GM19324 (cell line): ENCODE measurements around the gene CGNL1.

Experiments
- ATAC-seq: cut with Tn5 transposase; IDR thresholded peaks from one replicate; pipeline ENCODE4 v1.9.1; 2021; ENCODE audit warnings: mild to moderate bottlenecking, moderate library complexity; ENCODE audit not compliant: unreplicated experiment, low FRiP score

CGNL1 gene

DNA sequence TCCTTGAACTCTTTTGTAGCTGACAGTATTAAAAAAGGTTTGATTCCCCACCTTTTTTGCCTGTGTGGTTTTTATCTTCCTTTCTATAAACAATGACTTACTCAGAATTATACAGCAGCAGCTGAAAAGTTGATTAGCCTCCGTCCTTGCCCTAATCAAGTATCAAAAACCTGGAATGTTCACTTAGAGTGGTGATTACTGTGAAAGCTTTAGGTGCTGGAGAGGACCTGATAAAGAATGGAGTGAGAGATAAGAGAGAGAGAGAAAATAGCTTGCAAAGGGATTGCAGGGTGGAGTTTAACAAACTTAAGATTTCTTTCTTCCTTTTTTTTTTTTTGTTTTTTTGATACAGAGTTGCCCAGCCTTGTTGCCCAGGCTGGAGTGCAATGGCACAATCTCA is 6.7 kb downstream of the CGNL1 start:
- no peak for ATAC-seq

DNA sequence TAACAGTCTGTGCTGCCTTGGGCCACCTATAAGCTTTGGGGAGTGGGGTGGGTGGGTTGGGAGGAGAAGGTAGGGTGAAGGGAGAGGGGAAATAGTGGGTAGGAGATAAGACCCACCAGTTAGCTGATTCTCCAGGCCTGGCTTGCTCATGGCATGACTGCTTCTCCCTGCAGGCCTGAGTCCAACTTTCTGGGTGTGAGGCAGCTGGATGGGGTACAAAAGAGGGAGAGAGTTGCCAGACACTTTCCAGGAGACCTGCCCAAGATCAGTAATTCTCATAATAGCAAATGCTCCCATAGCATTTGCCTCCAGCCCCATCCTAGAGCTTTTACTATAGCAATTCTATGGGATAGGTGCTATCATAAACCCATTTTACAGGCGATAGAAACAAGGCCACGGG is 7.7 kb downstream of the CGNL1 start:
- no peak for ATAC-seq

DNA sequence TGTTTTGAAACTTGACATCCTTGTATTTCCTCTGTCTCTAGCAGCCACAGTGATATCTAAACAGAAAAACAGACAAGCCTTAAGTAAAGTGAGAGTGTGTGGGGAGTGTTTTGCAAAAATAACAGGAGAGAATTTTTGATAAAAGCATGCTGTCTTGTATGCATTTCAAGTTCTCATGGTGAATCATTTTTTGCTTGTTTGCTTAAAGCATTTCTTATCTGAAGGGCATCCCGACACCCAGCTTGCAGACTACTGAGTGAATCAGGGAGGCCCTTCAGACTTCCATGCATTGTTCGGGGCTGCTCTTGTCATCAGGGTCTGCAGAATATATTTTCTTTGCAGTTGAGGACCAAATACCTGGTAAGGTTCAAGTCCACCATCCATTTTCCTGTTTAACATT is 8.5 kb downstream of the CGNL1 start:
- ATAC-seq = no peak

DNA sequence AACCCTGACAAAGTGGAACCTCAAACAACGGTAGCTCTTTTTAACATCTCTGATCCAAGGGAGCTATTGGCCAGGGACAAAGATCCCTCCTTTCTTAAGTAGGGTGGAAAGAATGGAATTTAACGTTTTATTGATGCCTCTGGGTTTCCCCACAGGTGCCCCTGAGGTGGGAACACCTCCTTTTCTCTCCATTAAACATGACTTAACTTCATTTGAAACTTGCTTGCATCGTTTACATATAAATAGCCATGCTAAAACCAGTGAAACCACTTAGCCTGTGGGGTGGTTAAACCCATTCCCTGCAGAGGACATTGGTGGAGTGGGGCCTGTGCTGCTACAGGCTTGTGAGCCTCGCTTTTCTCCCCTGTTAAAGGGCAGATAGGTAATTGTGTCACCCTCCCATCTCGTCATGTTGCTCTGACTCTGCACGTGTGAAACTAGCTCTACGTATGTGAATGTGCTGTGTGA is 9.7 kb downstream of the CGNL1 start:
- no peak for ATAC-seq

DNA sequence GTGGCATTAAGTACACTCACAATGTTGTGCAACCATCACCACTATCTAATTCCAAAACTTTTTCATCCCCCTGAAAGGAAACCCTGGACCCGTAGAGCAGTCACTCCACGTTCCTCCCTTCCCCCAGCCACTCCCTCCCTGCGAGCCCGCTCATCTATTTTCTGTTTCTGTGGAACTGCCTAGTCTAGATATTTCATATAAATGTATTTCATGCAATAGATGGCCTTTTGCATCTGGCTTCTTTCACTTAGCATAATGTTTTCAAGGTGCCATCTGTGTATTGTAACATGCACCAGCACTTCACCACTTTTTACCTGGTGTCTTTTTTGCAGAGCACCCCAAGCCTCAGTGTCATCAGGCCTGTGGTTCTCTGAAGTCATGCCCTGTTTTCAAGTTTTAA is 10.7 kb downstream of the CGNL1 start:
- no peak for ATAC-seq

DNA sequence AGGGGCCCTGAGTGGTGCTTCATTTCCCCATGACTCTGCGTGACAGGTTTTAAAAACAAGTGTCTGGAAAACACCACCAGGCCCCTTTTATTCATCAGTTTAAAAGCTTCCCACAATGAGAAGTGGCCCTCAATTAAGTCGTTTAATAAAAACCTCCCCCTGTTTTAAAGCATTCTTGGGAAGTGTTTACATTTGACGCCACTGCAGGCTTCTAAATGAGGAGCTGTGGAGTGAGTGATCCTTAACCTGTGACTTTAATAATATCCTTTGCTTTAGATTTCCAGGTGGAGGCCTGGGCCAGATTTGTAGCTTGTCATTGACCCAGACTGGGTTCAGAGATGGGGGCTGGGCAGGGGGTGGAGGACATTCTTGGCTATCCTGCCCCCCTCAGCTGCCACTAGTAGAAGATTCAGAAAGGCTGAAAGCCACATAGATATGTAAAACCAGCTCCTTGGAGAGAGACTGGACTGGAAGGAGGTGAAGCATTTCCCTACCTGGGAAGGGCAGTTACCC is 11.3 kb downstream of the CGNL1 start:
- no peak for ATAC-seq

DNA sequence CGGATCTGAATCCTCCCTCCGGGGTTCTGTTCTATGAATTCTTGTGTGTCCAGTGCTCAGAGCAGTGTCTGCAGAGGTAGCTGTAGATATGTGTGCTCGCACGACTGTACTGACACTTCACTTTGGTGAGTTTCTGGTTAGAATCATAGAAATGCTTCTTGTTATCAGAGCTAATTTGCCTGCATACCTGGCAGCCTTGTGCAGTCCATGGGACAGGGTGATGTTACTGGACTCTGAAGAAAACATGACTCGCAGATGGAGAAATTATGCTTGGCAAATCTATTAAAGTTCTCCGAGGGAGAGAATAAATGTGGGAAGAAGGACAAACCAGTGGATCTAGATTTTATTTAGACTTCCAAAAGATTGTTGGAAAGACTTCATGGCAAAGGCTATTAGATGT is 12.2 kb downstream of the CGNL1 start:
- ATAC-seq = no peak

DNA sequence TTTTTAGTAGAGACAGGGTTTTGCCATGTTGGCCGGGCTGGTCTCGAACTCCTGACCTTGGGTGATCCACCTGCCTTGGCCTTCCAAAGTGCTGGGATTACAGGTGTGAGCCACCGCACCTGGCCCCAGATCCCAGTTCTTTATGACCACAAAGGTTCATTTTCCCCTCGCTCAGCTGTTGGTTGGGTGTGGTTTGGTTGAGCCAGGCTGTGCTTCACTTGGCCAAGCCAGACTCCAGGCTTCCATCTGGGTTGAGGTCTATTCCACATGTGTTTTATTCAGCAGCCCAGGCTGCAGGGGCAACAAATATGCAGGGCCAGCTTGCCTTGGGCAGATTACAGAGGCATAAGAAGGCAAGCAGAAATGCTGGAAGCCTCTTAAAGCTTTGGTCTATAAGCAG is 13.7 kb downstream of the CGNL1 start:
- ATAC-seq = no peak

DNA sequence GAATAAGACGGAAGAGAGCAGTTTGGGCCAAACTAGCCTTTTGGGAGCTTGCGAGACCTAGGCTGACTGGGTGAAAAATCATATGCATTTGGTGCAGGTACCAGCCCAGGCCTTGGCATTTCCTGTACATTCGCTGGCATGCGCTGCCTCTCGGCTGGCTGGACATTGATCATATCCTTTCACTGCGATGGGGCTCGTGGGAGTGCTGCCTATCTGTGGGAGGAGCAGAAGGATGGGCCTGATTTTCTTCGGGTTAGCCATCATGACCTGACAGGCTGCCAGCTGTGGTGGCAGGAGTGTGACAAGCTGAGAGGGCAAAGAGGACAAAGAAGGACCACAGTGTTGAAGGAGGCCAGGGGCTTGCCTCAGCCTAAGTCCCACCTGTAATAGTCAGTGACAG is 14.3 kb downstream of the CGNL1 start:
- ATAC-seq = no peak

DNA sequence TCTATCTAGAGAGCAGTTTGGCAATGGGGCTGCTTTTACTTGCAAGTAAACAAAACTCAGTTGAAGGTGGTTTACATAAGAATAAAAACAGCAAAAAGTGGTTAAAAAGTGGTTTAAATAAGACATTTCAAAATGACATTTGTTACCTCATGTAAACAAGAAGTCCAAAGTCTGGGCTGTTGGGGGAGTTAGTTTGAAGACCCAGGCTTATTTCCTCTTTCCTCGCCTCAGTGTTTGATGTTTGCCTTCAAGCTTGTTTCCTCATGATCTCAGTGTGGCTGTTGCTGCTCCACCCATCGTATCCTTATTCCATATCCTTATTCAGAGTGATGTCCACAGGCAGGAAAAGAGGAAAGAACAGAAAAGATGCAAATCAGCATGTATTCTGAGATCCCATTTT is 15.2 kb downstream of the CGNL1 start:
- ATAC-seq = no peak

DNA sequence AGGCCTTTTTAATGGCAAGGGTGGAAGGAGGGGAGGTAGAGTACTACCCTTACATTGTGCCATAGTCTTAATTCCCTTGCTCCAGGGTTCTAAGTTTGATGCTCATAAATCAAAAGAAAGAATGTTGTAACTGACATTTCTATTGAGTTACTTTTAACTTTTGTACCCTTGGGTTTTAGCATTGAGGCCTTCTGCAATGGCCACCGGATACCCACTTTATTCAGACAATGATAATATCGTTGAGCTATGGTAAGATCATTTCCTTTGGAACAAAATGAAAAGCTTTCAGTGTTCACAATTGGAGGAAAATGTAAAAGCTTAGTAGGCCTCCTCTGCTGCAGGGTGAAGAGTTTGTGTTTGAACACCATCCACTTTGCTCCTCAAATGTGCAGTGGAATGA is 16.8 kb downstream of the CGNL1 start:
- no peak for ATAC-seq

DNA sequence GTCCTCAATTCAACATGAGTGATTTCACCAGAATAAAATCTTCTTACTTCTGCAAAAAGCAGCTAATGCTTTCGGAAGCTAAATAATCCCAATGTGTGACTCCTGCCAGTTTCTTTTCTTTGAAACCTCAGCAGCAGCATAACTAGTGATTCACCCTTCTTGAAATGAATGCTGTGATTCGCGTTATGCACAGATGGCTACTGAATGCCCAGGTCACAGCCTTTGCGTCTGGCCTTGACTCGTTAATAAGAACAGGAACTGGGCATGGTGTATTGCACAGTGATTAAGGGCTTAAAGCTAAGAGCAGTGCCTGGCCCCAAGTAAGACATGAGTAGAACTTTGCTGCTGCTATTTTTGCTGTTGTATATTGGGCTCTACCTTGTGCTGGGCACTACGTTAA is 19.0 kb downstream of the CGNL1 start:
- ATAC-seq = no peak

DNA sequence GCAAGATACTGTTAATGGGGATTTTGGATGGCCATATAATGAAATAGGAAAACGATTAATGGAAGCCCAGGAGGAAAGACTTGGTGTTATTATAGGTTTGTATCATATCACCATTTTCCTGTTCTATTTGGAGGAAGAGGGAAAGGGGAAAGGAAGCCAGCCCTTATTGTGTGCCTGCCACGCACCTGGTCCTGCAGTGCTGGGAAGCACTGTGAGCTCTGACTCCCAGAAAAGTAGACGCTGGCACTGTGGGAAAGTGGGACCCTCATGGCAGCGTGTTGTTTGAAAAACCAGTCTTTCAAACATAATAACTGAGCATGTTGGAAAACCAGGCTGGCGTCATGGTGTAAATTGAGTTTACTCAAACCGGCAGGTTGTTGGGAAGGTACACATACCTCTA is 22.0 kb downstream of the CGNL1 start:
- no peak for ATAC-seq

DNA sequence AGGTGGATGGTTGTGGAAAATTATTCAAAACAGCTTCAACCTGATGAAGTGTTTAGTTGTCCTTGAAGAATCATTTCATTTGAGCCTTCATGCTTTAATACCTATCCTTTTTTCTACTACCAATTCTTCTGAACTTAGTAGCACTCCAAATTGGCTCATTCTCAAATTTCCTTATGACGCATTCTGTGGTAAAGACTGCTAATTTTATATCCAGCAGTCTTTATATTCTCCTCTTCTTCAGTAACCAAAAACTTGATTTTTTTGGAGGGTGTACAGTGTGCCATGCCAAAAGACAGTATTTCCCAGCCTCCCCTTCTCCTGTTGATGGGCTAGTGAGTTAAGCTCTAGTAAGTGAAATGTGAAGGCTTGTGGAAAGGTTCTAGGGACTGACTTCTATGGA is 25.2 kb downstream of the CGNL1 start:
- no peak for ATAC-seq

DNA sequence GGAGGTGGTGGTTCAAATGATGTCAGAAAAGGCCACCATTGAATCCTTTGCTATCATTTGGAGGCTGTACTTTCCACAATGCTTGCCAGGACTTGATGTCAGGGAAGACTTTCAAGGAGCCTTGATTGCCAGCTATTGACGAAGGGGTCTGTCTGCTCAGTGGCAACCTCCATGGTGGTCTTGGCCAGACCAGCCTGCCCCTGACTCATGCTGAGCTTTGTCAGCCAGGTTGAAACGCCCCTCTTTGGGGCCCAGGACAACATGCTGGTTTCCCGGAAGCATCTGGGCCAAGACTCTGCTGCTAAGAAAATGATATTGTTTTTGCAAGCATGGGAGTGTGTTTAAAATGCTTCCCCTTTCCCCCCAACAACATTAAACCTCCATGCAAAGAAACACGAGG is 26.7 kb downstream of the CGNL1 start:
- no peak for ATAC-seq

DNA sequence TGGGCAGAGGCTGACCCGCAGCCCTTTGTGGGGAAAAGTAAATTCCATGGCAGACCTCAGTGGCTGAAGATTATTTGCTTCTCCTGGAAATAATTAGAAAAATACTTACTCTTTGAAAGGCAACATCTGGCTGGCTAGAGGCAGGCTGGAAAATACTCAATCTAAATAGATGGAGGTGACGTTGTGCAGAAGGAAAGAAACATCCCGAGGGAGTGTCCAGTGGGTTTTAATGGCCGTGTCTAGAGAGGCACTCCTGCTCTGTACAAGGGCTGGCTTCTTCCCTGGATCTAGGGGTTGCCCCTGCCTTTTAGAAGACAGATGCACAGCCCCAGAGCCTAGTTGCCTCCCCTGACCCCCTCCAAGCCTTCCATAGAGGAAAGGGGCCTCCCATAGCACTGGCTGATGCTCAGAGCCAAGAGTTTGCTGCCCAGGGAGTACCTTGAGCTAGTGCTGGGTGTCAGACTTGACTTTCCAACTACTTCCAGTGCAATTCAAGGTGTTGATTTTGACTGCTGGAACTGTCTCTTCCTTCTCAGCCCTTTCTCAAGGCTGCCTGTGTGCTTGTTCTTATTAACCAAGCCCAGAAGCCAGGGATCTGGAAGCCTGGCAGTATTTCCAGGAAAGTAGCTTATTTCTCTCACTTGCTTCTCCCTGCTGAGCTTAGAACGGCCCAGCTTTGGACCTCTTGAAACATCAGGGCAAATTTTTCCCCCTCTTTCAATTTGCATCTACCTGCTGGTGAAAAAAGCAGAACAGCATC is 27.4 kb downstream of the CGNL1 start:
- no peak for ATAC-seq

DNA sequence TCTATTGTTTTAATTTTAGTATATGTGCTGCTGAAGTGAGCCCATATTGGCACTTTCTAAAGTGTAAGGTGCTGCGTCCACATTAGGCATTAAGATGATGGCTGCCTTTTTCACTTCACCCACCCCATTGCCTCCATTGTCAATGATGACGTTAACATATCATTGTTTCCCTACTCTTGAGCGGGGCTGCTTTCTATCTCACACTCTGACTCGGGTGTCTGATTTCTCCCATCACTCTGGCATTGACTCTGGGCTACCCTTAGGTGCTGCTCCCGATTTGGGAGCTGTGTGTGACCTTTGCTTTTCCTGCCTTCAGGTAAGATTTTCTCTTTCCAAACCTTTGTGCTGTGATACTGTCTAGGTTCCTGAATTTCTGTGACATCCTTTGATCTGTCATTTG is 28.8 kb downstream of the CGNL1 start:
- ATAC-seq = no peak

DNA sequence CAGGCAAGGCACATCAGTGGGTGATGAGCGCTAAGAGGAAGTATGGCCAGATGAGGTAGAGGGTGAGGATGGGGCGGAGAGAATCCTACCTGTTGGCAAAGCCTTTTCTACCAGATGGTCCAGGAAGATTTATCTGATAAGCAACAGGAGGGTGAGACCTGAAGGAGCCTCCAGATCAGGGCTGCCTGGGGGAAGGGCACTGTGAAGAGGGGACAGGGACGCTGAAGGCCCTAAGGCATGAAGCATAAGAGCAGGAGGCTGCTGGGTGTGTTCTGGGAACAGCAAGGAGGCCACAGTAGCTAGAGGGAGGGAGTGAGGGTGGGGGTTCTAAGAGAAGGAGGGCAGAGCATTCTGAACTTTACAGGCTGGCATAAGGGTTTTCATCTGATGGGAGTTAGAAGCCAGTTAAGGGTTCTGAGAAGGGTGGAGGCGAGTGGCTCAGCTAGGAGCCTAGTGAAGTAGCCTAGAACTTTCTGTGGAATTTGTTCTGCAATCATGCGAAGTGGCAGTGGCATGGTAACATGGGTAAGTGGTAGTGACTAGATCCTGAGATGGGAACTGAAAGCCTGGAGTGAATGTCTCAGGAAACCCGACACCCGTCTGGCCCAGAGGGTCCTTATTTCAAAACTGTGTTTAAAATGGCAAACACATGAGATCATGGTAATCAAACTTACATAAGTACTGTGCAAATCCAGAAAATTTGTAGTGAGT is 29.9 kb downstream of the CGNL1 start:
- ATAC-seq = no peak

DNA sequence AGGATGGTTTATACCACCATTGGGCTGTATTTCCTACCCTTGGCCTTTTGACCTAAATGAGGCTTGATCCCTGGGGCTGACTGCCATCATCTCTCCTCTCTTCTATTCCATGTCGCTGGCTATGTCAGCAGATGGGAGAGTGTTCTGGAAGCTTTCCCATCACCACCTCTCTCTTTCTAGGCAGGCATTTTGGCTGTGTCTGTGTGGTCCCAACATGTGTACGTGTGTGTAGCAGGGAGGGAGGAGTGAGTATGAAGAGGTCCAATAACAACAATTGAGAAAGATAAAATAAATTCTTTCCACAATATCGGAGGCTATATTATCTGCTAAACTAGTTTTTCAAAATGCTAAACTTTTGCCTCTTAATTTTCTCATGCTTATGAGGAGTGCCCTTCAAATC is 34.1 kb downstream of the CGNL1 start:
- no peak for ATAC-seq

DNA sequence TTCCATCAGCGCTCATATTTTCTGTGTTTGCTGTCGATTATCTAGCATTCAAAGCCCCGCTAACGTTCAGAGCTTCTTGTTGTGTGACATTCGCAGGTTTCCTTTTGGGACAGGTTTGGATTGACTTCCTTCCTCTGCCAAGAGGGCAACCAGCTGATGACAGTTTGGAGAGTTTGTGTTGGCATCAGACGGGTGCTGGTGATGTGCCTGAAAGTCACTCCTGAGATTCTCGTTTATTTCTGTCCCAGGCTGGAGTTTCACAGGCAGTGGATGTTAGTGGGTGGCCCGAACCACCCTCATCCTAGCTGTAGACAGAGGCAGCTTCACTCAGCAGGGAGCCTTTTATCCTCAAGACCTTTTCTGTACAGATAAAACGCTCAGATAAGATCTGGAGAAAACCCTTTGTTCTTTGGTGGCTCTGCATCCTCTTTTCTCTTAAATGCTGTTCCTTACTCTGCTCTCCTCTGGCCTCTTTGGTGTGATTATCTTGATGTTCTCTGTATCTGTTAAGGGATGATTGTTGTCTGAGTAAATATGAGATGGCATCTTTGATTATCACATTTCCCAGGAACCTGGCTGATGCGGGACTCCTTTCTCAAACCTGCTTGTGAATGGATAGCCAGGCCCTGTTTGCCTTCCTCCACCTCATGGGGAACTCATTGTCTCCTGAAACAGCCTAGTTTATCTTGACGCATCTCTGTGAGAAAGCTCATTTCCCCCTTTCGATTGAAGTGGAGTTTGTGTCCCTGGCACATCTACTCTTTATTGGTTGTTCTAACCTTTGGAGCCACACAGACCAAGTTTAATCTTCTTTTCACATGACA is 35.9 kb downstream of the CGNL1 start:
- no peak for ATAC-seq

DNA sequence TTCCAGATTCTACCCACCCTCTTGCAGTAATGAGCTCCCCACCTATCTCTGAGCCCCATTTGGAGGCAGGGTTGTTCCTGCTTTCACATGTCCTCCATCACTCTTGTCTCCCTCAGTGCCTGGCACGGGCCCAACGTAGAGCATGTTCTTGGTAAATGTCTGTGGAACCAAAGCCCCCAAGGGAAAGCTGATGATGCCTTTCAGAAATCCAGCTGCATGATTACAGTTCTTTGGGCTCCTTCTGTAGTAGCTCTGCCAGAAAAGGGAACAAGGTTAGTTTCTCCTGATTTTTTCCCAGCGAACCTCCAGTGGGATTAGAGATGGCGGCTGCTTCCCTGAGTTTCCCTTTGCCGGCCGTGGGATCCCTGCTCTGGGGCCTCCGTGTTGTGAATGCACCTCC is 39.3 kb downstream of the CGNL1 start:
- ATAC-seq = no peak
